SU-DHL-6 (cell line): ENCODE data around the gene CDIP1.

Experiments
- H2AFZ ChIP-seq: fragments of 200-600 bp; sonication (generic); 2 replicates; pipeline ENCODE4 v1.6.1; 2014; ENCODE audit warnings: low read depth, mild to moderate bottlenecking, moderate library complexity, mixed read lengths, antibody characterized with exemption, low read length; ENCODE audit not compliant: severe bottlenecking
- H3F3A ChIP-seq: fragments of 200-600 bp; shearing (Covaris generic); 2 replicates; pipeline ENCODE4 v1.6.0; 2016; ENCODE audit warnings: antibody characterized with exemption, mild to moderate bottlenecking; ENCODE audit not compliant: insufficient read depth
- H3K27ac ChIP-seq: fragments of 200-600 bp; sonication (generic); 2 replicates; pipeline ENCODE4 v1.5.1; 2016; ENCODE audit warnings: low read depth, mild to moderate bottlenecking, low read length, moderate library complexity, mixed read lengths
- H3K27me3 ChIP-seq: fragments of 200-600 bp; sonication (generic), shearing (Covaris generic); 2 replicates; pipeline ENCODE4 v1.6.0; 2014; ENCODE audit warnings: mild to moderate bottlenecking, low read length
- H3K36me3 ChIP-seq: fragments of 200-600 bp; sonication (generic); 2 replicates; pipeline ENCODE4 v1.6.1; 2014; ENCODE audit warnings: mild to moderate bottlenecking, low read length, mixed read lengths
- H3K4me2 ChIP-seq: fragments of 300-600, 200-600 bp; shearing (Covaris generic), sonication (generic); 2 replicates; pipeline ENCODE4 v1.6.0; 2014; ENCODE audit warnings: low read length, low read depth, mild to moderate bottlenecking; ENCODE audit not compliant: poor library complexity, severe bottlenecking
- H3K4me3 ChIP-seq: fragments of 200-600 bp; sonication (generic); 2 replicates; pipeline ENCODE4 v1.5.1; 2014; ENCODE audit warnings: antibody characterized with exemption, low read length, mild to moderate bottlenecking, mixed read lengths; ENCODE audit not compliant: insufficient read depth, poor library complexity, severe bottlenecking
- H3K79me2 ChIP-seq: fragments of 200-600 bp; sonication (generic); 2 replicates; pipeline ENCODE4 v1.6.1; 2014; ENCODE audit warnings: mild to moderate bottlenecking, low read length, moderate library complexity; ENCODE audit not compliant: insufficient read depth
- H3K9ac ChIP-seq: fragments of 200-600 bp; sonication (generic); 2 replicates; pipeline ENCODE4 v1.7.0; 2014; ENCODE audit warnings: mild to moderate bottlenecking, low read length
- H3K9me2 ChIP-seq: fragments of 200-600 bp; sonication (generic); replicated peaks from 2 replicates; pipeline ENCODE4 v1.6.1; 2014; ENCODE audit warnings: low read length; ENCODE audit not compliant: insufficient read depth
- H3K9me3 ChIP-seq: fragments of 200-600 bp; sonication (generic); 2 replicates; pipeline ENCODE4 v1.6.1; 2014; ENCODE audit warnings: low read length, mixed read lengths; ENCODE audit not compliant: insufficient read depth
- H4K20me1 ChIP-seq: fragments of 200-600 bp; sonication (generic); 2 replicates; pipeline ENCODE4 v1.6.1; 2014; ENCODE audit warnings: low read depth, mild to moderate bottlenecking, antibody characterized with exemption, low read length, moderate library complexity, mixed read lengths
- CTCF ChIP-seq: fragments of 200-600 bp; sonication (generic); IDR thresholded peaks from one replicate; pipeline ENCODE4 v1.5.1; 2017; ENCODE audit warnings: antibody characterized with exemption, mild to moderate bottlenecking, low read length, moderate library complexity; ENCODE audit not compliant: insufficient read depth, poor library complexity, severe bottlenecking
- EZH2phosphoT487 ChIP-seq: fragments of 200-600 bp; sonication (generic), shearing (Covaris generic); conservative IDR thresholded peaks from 2 replicates; pipeline ENCODE4 v1.6.1; 2018; ENCODE audit warnings: mild to moderate bottlenecking, antibody characterized with exemption, low read length, moderate library complexity, mixed read lengths

CDIP1 gene

GRCh38 chr16:4507588-4508345, 30.8 kb downstream of the CDIP1 start:
- H3K9me2 ChIP-seq = no peaks in the 10 kb centered on the region
- H3K36me3 ChIP-seq = no peaks in the 10 kb centered on the region

GRCh38 chr16:4506450-4506849, 32.1 kb downstream of the CDIP1 start:
- H3K27me3 ChIP-seq = no peaks in the 10 kb centered on the region
- peaks cover 9% of the 10 kb centered on the region for H3K79me2 ChIP-seq
- H3K4me3 ChIP-seq = no peak overlapping the region
- H3K27ac ChIP-seq = peak overlapping the region; percentile 80
- H2AFZ ChIP-seq = no peak overlapping the region
- H3K4me2 ChIP-seq = no peak overlapping the region
- peaks cover 14% of the 10 kb centered on the region for H3F3A ChIP-seq
- no peaks in the 10 kb centered on the region for H3K36me3 ChIP-seq
- no peaks in the 10 kb centered on the region for H3K9me3 ChIP-seq
- H3K9me2 ChIP-seq = no peaks in the 10 kb centered on the region
- TF ChIP-seq CTCF (peak; percentile 81), EZH2phosphoT487 (no peak)
- H4K20me1 ChIP-seq = no peaks in the 10 kb centered on the region
- H3K9ac ChIP-seq = no peak overlapping the region

More at GRCh38 chr16:4507588-4508345, 30.8 kb downstream of the CDIP1 start:
- Histone ChIP-seq H3K79me2 (no peaks in the 10 kb centered on the region), H4K20me1 (no peaks in the 10 kb centered on the region), H3K27ac (no peak overlapping the region), H3K4me2 (no peak overlapping the region), H3K9ac (no peak overlapping the region), H3K4me3 (no peak overlapping the region), H3K9me3 (no peaks in the 10 kb centered on the region), H3K27me3 (no peaks in the 10 kb centered on the region), H3F3A (peaks cover 14% of the 10 kb centered on the region), H2AFZ (no peak overlapping the region)
- no peak for TF ChIP-seq EZH2phosphoT487
- TF ChIP-seq CTCF = no peak

- H3K9me2 ChIP-seq = no peaks in the 10 kb centered on the region
- H2AFZ ChIP-seq = no peak overlapping the region
- no peaks in the 10 kb centered on the region for H3K9me3 ChIP-seq
- 0 out of 2 replicates have a peak overlapping the region, but pooled peaks have one; percentile 1 for H3K9ac ChIP-seq
- no peaks in the 10 kb centered on the region for H3K36me3 ChIP-seq
- peak overlapping the region; percentile 80 for H3K27ac ChIP-seq
- peak overlapping the region; percentile 41 for H3K4me2 ChIP-seq
- TF ChIP-seq CTCF = no peak
- no peaks in the 10 kb centered on the region; the same call in 1 of the 2 replicates for H4K20me1 ChIP-seq
- H3F3A ChIP-seq = peaks cover 14% of the 10 kb centered on the region
- no peak overlapping the region for H3K4me3 ChIP-seq
- no peaks in the 10 kb centered on the region for H3K27me3 ChIP-seq
- H3K79me2 ChIP-seq = peaks cover 15% of the 10 kb centered on the region
These were observed 33.0 kb downstream of the CDIP1 start for GRCh38 chr16:4505356-4506147.
